Measurements from ENCODE around the gene CCDC174.
"Not testable (repeated sequence)": the region's sequence is repeated elsewhere in the genome, so short reads cannot be mapped to it uniquely, and the experiment has no call there.

CCDC174 gene
- total RNA-seq, result 6.5 to 20.8 (median 15.6) reads per million in 17 experiments

DNA sequence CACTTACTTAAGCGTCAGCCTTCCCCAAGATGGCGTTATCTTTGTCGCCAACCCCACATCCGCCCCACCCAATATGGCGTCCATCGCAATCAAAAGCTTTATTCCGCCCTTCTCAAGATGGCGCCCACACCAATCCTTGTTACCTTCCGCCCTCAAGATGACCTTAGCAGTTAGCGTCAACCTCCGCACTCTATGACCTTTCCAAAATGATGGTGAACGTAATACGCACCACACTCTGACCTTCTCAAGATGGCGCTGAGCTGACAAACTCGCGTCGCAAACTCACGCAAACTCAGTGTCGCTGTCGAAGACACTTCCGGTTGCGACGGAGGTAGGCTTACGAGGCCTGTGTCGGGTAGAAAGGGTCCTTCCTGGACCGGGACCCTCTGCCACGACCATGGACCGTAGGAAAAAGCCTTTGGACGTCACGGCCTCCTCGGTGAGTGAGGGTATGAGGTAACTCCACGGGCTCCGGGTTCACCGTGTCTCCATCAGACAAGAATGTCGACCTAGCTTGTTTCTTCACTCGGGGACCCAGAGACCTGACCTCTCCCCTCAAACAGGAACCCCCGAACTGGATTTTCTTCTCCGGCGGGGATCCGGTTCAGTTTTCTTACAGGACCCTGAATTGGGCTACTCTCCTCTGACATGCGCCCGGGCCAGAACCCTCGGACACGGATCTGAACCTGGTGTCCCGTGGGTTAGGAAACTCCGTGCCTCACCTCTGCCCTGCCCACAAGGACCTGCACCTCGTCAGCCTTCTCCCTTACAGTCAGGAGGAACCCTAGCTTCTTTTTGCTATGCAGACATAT is at the start of gene CCDC174:
TSS of gene CCDC174 (plus strand) at position 323 of the 812 bp plus-strand sequence. CDS start at position 398, 75 bp downstream.
- peak; percentile 97 to 100 (median 99) for DNase-seq

DNA sequence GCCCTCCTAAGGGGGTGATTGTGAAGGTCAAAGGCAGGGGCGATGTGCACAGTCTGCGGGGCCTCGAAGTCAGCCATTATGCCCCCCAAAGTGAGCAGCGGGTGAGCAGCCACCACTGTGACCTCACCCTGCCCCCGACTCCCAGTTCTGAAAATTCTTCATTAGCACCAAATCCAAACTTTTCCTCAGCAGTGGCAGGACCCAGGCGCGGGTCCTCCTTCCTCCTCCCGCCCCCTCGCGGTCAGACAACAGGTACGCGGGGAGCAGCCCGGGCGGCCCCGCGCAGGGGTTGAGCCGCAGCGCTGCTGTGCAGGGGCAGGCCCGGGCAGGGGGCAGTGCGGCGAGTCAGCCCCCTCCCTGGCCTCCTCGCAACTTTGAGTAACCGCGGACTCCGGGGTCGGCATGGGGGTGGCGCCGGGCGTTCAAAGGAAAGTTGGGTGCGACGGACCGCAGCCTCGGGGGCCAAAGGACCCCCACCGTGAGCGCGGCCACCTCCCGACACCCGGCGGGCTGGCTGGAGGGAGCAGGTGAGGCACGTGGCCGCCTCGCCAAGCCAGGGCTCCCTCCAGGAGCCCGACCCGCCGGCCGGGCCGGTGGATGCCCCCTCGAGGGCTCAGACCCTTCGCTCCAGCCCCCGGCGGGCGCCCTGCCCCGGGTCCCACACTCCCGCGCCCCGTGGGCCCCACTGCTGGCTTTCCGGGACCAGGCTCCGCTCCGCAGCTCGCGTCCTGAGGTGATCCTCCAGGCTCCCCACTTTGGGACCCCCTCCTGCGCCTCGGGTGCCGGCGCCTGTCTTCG is 49.4 kb upstream of the CCDC174 start:
- peak in 1 of 4 experiments; percentile 3 for DNase-seq

DNA sequence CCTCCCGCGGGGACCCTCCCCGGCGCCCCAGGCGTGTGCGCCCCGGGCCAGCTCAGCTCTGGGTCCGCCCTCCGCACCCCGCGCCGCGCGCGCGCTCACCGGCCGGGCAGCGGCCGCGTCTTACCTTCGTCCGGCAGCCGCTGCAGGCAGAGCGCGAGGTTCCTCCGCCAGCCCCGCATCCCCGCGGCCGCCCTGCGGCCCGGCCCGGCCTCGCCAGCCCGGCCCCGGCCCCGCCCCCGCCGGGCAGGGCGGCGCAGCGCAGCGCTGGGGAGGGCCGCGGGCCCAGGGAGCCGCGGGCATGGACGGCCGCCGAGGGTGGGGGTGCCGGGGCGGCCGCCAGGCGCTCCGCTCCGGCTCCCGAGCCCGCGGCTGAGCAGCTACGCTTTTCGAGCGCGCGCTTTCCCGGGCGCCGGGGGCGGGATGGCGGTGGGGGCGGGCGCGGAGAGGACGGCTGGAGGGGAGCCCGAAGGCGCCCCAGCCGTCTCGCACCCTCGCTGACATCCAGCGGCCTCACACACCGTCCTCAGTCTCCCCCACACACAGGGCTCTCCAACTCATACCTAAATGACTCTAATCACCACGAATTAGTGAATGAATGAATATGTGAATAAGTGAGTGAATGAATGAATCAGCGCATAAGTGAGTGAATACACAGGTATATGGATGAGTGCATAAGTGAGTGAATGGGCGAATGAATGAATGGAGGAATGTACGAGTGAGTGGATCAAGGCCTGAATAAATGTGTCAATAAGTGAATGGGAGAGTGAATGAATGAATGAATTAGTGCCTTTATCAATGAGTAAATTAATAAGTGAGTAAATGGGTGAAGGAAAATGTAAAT is 48.5 kb upstream of the CCDC174 start:
- peak in 1 of 4 experiments; percentile 7 for DNase-seq

DNA sequence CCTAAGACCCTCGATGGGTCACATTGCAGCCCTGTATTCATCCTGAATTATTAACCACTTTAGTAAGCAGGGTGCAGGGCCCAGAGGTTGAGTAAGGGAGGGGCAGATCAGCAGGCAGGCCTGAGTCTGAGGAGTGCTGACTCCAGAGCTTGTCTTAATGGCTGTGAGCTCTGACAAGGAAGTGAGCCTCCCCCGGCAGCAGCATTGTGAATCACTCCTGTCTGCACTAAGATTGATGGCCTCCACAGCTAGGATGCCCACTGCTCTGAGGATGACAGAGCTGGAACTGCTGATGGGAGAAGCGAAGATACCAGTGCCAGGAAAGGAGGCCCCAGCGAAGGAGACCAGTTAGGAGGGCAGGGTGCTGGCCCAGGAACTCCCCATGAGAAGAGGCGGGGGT is 46.5 kb upstream of the CCDC174 start:
- DNase-seq, result peak in 3 of 4 experiments; percentile 12 to 18 (median 16)

DNA sequence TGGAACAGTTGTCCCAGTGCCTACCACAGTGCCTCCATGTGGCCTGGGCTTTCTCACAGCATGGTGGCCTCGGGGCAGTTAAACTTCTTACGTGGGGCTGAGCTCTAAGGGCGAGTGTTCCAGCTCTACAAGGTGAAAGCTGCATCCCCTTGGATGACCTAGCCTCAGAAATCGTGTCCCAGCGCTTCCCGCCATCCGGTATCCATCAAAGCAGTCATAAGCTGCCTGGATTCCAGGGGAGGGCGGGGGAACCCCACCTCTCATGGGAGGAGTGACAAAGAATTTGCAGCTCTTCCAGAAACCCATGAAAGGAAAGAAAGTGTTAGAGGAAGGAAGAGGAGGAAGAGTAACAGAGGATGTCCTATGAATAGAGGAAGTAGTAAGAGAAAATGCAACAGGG is 45.8 kb upstream of the CCDC174 start:
- no peak for DNase-seq

DNA sequence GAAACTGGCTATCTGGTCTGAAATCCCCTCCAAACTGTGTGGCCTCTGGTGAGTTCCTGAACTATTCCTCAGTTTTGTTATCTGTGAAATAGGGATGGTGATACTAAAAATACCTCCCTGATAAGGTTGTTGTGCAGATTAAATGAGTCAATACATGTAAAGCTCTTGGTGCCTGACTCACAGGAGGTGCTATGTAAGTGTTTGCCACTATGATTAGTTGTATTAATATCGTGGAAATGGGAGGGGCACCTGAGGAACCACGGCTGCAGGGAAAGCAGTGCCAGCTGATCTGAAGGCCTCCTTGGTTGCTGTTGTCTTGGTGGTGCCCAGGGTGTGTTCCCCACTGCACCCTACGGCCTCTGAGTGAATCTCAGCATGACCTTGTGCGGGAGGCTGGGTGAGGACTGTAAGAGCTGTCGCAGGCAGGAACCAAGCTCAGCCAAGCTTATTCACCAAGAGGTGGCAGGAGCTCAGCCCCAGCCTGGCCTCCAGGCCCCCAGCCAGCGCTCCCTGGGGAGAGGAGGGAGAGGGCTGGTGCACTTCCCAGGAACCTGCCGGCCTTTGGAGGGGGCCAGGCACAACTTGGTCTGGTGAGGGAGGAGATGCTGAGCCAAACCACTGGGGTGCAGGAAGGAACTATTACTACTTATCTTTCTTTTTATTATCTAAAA is 44.8 kb upstream of the CCDC174 start:
- DNase-seq, result no peak

DNA sequence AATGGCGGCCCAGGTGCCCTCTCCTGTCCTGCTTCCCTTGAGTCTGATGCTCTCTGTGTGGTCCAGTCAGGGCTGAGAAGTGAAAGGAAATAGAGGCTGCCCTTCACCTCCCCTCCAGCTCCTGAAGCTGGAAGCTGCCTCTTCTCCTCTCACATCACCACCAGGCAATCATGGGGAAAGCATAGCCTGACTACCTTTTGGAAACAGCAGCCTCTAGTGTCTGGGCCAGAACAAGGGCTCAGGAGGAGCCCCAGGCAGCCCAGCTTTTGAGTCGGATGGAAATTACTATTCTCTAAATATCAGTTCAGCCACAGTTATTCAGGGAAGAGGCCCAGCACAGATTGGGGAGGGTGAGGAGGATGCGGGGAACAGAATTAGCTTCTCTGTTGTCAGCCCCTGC is 43.3 kb upstream of the CCDC174 start:
- no peak for DNase-seq

DNA sequence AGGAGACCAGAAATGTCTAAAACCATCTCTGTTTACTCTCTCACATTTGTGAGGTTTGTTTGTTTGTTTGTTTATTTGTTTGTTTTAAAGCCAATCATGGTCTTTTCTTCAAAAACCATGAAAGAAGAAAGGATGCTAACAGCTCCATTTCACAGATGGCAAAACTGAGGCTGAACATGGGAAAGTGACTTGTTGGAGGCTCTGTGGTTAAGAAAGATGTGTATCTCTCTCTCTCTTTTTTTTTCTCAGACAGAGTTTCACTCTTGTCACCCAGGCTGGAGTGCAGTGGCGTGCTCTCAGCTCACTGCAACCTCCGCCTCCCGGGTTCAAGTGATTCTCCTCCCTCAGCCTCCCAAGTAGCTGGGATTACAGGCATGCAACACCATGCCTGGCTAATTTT is 42.5 kb upstream of the CCDC174 start:
- DNase-seq, result not testable (repeated sequence)

DNA sequence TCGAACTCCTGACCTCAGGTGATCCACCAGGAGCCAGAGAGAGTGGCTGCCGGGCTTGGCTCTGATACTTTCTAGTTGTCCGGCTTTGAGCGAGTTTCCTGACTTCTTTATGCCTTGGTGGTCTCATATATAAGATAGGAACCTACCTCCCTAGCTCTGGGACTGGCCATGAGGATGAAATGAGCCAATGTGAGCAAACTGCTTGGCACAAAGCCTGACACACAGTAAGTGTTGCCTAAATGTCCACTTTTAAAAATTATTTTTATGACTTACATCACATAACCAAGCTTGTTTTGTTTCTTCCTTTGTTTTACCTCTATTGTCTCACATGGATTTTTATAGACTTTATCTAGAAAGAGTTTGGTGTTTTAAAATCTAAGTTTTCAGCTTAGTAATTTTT is 42.1 kb upstream of the CCDC174 start:
- DNase-seq, result no peak

DNA sequence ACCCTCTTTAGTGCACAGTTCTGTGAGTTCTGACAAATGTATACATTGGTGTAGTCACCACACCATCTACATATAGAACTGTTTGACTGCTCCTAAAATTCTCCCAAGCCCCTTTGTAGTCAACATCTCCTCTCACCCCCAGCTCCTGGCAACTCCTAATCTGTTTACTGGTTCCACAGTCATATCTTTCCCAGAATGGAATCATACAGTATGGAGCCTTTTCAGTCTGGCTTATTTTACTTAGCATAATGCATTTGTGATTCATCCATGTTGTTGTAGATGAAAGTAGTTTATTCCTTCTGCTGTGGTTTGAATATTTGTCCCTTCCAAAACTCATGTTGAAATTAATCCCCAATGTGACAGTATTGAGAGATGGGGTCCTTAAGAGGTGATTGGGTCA is 41.6 kb upstream of the CCDC174 start:
- no peak for DNase-seq

DNA sequence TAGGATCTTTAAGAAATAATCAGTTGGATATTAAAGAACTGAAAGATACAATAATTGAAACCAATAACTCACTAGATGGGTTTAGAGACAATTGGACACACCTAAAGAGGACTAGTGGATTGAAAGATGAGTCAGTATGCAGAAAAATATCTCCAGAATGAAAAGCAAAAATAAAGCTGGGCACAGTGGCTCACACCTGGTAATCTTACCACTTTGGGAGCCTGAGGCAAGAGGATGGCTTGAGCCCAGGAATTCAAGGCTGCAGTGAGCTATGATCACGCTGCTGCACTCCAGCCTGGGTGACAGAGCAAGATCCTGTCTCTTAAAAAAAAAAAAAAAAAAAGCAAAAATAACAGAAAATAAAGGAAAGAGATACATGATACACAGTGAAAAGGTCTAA is 37.4 kb upstream of the CCDC174 start:
- DNase-seq, result no peak

DNA sequence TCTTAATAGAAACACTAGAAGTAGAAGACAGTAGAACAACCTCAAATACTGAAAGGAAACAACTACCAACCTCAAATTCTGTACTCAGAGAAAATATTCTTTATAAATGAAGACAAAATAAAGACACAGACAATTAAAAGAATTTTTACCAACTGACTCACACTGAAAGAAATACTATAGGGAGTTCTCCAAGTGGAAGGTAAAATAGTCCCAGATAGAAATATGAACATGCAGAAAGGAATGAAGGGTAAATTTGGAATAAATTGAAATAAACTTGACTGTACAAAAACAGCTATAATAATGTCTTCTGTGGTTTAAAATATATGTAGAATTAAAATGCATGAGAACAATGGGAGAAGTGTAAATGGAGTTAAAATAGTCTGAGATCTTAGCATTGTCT is 36.7 kb upstream of the CCDC174 start:
- no peak for DNase-seq

DNA sequence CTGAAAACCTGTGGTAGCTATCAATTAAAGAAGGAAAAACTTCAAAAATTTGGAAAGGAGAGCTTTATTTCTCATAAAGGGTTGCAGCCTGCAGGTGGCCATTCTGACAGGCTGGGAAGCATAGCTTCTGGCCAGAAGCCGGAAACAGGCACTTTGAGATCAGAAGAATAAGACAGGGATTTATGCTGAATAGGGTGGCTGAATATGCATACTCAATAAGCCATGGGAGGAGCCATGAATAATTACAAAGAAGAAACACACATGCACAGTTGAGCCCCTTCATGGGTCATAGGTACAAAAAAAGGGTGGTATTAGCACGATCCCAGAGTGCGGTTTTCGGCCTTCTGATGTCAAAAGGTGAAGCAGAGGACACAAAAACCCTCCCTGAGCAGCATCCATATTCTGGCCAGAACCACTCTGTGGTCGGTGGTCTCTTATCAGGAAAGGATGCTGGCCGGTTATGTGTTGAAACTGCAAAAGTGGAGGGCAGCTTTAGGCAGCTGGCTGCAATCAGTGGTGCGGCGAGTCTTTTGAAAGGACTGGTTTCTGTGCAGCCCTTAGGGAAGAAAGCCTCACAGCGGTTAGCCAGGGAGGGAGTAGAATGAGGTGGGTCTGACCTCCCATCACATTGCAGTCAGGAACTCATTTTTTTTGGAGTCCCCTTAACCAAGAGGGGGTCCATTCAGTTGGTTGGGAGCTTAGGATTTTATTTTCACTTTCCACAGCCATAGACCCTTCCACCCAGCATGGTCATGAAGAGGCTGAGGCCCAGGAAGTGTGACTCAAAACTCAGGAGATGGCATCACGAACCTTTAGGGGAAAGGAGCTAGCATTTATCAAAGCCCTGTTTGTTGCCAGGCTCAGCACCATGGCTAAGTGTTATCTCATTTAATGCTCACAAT is 34.7 kb upstream of the CCDC174 start:
- DNase-seq, result no peak

DNA sequence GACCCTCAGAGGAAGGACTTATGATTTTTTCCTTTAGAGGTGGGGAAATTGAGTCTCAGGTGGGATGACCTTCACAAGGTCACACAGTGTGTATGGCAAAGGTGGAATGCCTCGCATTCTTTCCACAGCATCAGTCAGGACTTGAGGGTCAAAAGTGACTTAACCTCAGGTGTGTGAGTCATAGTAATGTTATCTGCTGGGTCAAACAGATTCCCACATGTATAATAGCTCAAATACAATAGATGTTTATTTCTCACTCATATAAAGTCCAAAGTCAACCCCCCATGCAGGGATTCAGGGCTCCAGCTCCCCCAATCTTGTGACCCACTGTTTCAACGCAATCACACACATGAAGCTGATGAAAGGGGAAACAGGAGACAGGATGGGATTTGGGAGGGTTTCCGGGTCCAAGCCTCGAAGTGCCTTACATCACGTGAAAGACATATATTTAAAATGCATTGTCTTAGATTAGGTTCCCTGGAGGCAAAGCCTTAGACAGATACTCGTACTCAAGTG is 34.0 kb upstream of the CCDC174 start:
- DNase-seq, result no peak

DNA sequence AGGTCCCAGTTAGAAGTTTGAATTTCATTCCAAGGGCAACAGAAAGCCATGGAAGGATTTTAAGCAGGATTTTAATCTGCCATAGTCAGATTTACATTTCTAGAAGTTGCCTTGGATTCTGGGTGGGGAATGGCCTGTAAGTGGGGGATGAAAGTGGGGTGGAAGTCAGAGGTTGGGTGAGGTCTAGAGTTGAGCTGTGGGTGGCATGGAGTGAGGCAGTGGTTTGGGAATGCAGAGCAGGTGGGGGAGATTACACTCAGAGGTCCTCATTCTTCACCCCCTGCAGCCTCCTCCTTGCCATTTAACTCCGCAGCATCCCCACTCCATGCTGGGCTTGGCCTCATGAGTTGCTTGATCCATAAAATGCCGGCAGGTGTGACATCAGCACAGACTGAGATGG is 32.0 kb upstream of the CCDC174 start:
- no peak for DNase-seq

DNA sequence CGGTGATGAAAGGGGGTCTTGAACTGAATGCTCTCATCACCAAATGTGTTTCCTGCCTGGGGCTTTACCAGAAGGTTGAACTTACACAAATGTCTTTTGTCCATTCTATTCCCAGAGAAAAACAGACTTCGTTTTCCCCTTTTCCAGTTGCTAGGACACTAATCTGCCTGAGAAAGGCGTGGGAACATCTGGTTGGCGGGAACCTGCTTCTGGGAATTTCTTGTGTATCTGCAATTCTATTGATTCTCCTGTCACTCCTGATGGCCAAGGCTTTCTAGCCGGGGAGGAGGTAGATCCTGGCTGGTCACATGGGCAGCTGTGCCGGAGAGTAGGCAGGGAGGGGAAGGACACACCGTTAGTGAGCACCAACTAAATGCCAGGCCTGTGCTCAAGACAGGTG is 31.1 kb upstream of the CCDC174 start:
- no peak for DNase-seq

DNA sequence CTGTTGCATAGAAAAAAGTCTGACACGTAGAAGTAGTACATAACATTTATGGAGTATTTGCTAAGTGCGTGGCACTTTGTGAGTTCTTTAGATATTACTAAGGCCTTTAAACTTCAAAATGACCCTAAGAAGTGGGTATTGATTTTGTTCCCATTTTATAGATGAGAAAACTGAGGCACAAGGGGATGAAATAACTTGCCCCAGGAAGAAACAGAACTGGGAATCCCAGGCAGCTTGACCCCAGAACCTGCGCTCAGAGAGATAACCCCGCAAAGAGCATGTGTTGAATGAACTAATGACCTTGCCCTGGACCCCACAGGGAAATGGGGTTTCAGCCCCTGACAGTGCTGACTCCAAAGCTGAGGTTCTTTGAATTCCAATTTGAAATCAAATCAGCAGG is 30.5 kb upstream of the CCDC174 start:
- DNase-seq, result no peak

DNA sequence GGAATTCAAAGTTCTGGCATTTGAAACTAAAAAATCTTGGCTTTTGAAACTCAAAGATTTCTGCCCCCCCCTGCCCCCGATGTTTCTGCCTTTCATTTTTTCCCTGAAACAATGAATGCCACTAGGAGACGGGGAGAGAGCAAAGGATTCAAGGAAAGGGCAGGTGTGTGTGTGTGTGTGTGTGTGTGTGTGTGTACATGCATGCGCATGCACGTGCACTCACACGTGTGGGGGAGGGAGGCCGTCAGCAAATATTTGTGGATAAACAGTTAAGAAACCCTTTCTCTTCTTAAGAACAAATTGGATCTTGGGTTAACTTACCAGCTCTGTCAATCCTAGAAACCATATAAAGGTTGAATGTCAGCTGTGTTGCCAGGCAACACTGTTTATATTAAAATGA is 29.2 kb upstream of the CCDC174 start:
- DNase-seq, result no peak

DNA sequence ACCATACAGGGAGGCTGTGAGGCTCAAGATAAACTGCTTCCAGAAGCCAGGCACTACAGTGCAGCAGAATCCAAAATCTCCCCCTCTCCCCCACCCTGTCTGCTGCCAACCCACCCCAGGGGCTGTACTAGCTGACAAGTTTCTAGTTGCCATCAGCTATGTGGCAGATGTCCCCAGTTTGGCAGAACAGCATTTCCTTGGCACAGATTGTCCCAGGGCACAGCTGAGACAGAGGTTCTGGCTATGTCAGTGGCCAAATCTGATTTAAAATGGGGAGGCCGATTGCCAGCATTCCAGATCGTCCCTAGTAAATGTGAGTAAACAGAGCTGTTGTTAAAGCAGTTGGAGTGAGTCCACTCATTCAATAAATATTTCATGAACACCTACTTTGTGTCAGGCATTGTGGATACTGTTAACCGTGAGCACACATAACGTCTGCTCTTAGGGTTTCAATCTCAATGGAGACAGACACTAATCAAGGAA is 28.0 kb upstream of the CCDC174 start:
- no peak for DNase-seq

DNA sequence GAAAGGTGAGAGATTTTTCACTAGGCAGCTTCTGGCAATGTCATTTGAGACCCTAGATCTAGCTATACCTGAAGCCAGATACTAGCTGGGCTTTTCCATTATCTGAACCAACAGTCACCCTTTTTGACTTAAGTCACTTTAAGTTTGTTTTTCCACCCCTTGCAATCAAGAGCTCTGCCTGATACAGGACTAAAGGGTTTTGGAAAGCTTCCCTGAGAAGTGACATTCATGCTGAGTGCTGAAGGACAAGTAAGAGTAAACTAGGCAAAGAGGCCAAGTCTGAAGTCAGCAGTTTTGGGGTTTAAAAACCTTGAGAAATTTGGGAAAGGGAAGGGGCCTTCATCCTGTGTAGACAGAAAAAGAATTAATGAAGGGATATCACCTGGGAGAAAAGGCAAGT is 27.1 kb upstream of the CCDC174 start:
- no peak for DNase-seq

DNA sequence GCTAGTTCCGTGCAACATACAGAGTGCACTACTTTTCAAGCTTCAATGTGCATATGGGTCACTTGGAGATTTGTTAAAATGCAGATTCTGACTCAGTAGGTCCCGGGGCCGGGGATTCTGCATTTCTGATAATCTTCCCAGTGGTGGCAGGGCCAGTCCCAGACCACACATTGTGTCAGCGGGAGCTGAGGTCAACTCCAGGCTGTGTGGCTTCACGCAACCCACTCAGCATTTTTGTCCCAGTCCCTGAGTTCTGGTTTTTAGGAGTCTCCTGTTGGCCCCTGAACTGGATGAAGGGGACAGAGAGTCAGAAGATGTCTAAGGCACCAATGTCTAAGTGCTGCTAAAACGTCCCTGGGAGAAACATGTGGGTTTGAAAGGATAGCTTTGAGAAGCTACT is 26.1 kb upstream of the CCDC174 start:
- DNase-seq, result no peak

Measured in suppressor macrophage (primary cell).